Ovary (tissue), 3 donors: ENCODE results near the gene LGSN.

Source experiments
- EP300 ChIP-seq: sonication (generic); formaldehyde crosslinking; IDR thresholded peaks from one replicate; pipeline ENCODE4 v1.6.1; 2017; ENCODE audit warnings: antibody characterized with exemption
- POLR2A ChIP-seq: fragments of 450-650 bp; IDR thresholded peaks from one replicate; pipeline ENCODE4 v1.6.1; 2017; ENCODE audit warnings: antibody characterized with exemption, mild to moderate bottlenecking, moderate library complexity
- TF ChIP-seq, protein P1 (sequence below), 3 donors: fragments of 450-650 bp in 2 of 3; fragments of 200-600 bp in 1 of 3; IDR thresholded peaks; one replicate each; pipeline versions ENCODE4 v1.5.1 to v1.8.0; 2016 to 2022; ENCODE audit warnings: antibody characterized with exemption in 3 of 3, mild to moderate bottlenecking in 1 of 3
- donor health status: DM: no; HTN: no; CAD: no.

DNA sequence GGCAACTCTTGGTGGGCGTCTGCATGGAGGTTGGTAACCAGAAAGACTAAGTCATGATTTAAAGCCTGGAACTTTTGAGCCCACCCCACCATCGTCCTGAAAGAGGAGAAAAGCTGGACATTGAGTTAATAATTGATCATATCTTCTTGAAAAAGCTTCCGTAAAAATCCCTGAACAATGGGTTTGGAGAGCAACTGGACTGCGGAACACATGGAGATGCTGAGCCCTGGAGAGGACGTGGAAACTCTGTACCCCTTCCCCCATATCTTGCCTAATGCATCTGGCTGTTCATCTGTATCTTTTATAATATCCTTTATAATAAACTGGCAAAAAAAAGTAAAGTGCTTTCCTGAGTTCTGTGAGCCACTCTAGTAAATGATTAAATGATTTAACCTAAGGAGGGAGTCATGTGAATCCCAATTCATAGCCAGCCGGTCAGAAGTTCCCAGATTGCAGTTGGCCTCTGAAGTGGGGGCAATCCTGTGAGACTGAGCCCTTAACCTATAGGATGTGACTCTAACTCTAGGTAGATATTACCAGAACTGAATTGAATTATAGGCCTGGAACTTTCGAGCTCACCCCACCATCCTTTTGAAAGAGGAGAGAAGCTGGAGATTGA lies 26.5 kb upstream of the LGSN start:
- TF ChIP-seq, protein P1, sequence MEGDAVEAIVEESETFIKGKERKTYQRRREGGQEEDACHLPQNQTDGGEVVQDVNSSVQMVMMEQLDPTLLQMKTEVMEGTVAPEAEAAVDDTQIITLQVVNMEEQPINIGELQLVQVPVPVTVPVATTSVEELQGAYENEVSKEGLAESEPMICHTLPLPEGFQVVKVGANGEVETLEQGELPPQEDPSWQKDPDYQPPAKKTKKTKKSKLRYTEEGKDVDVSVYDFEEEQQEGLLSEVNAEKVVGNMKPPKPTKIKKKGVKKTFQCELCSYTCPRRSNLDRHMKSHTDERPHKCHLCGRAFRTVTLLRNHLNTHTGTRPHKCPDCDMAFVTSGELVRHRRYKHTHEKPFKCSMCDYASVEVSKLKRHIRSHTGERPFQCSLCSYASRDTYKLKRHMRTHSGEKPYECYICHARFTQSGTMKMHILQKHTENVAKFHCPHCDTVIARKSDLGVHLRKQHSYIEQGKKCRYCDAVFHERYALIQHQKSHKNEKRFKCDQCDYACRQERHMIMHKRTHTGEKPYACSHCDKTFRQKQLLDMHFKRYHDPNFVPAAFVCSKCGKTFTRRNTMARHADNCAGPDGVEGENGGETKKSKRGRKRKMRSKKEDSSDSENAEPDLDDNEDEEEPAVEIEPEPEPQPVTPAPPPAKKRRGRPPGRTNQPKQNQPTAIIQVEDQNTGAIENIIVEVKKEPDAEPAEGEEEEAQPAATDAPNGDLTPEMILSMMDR (IDR thresholded peaks at IDR 0.05) = no peak
- TF ChIP-seq POLR2A (no peak), EP300 (no peak)
